ENCODE measurements around the gene NCKAP5L. TPM values are rescaled to one million over a fixed set of nuclear protein-coding genes. Genes with fewer than 3 reads are reported as not detected.

NCKAP5L gene
- total and polyA plus RNA-seq, 2 donors from 2014 or later = 7.2 to 20.6 TPM

DNA sequence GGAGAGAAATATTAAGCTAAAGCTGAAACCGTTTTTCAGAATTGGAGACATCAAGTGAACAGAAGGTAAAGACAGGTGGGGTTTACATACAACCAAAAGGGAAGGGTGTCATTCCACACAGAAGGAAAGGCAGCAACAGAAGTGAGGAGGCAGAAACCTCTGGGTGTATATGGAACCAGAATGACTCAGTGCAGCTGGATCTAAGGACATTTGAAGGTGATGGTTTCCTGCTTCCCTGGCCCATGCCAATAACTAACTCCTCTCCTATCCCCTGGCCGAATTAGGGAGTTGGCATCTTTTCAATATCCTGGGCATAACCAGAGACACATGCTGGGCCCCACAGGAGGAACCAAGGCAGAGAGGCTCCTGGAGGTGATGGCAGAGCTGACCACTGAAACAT is 8.4 kb downstream of the NCKAP5L start:
- intact Hi-C loops (cut with DNase I) = loop anchor here (10.0 kb wide), 1 partner anchor 65 kb away; no protein-coding TSS in a partner anchor
- Histone ChIP-seq H3K4me3 (ENCODE audit: low read length in 3 of 3) (no peak overlapping the region), H3K9me3 (ENCODE audit: control insufficient read depth in 2 of 3, insufficient read depth in 1 of 3, low read length in 3 of 3) (no peaks in the 10 kb centered on the region), H3K27ac (ENCODE audit: low read depth in 2 of 2, low read length in 2 of 2) (no peak overlapping the region), H3K4me1 (ENCODE audit: control insufficient read depth in 2 of 3, insufficient read depth in 2 of 3, low read depth in 1 of 3, low read length in 3 of 3) (peaks cover 0 to 8% (median 0%) of the 10 kb centered on the region in 3 donors), H3K9ac (ENCODE audit: low read length in 3 of 3) (no peak overlapping the region), H3K27me3 (ENCODE audit: control insufficient read depth, insufficient read depth, low read length) (no peaks in the 10 kb centered on the region), H3K36me3 (ENCODE audit: control insufficient read depth in 2 of 3, insufficient read depth in 3 of 3, low read length in 3 of 3) (no peaks in the 10 kb centered on the region)
- no peak for TF ChIP-seq CTCF (IDR thresholded peaks at IDR 0.05; ENCODE audit: borderline replicate concordance, extremely low read depth, insufficient read depth)
- DNase-seq (no peak), FAIRE-seq (no peak)

DNA sequence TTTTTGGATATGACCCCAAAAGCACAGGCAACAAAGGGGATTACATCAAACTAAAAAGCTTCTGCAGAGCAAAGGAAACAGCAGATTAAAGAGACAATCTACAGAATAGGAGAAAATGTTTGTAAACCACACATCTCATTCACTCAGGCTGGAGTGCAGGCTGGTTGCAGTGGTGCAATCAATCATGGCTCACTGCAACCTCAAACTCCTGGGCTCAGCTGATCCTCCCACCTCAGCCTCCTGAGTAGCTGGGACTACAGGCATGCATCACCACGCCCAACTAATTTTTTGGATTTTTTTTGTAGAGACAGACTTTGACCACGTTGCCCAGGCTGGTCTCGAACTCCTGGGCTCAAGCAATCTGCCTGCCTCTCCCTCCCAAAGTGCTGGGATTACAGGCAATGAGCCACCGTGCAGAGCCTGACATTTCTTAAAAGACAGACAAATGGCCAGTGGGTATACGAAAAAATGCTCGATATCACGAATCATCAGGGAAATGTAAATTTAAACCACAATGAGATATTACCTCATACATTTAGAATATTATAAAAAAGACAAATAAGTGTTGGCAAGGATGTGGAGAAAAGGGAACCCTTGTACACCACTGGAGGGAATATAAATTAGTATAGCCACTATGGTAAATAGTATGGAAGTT is 9.8 kb downstream of the NCKAP5L start:
- Histone ChIP-seq H3K27ac (ENCODE audit: low read depth in 2 of 2, low read length in 2 of 2) (no peak overlapping the region), H3K4me1 (ENCODE audit: control insufficient read depth in 2 of 3, insufficient read depth in 2 of 3, low read depth in 1 of 3, low read length in 3 of 3) (peaks cover 0 to 8% (median 0%) of the 10 kb centered on the region in 3 donors), H3K27me3 (ENCODE audit: control insufficient read depth, insufficient read depth, low read length) (no peaks in the 10 kb centered on the region), H3K9me3 (ENCODE audit: control insufficient read depth in 2 of 3, insufficient read depth in 1 of 3, low read length in 3 of 3) (no peaks in the 10 kb centered on the region), H3K4me3 (ENCODE audit: low read length in 3 of 3) (no peak overlapping the region), H3K36me3 (ENCODE audit: control insufficient read depth in 2 of 3, insufficient read depth in 3 of 3, low read length in 3 of 3) (no peaks in the 10 kb centered on the region), H3K9ac (ENCODE audit: low read length in 3 of 3) (no peak overlapping the region)
- no peak for FAIRE-seq
- no peak for DNase-seq
- intact Hi-C loops (cut with DNase I) = no loop called here
- TF ChIP-seq CTCF (IDR thresholded peaks at IDR 0.05; ENCODE audit: borderline replicate concordance, extremely low read depth, insufficient read depth) = no peak

- FAIRE-seq = no peak
- DNase-seq = no peak
- H3K27ac ChIP-seq (ENCODE audit: low read depth in 2 of 2, low read length in 2 of 2) = no peak overlapping the region
- peaks cover 0 to 5% (median 3%) of the 10 kb centered on the region in 3 donors for H3K4me1 ChIP-seq (ENCODE audit: control insufficient read depth in 2 of 3, insufficient read depth in 2 of 3, low read depth in 1 of 3, low read length in 3 of 3)
- H3K4me3 ChIP-seq (ENCODE audit: low read length in 3 of 3) = no peak overlapping the region
- no peak for TF ChIP-seq CTCF (IDR thresholded peaks at IDR 0.05; ENCODE audit: borderline replicate concordance, extremely low read depth, insufficient read depth)
- intact Hi-C loops (cut with DNase I) = no loop called here
- H3K9ac ChIP-seq (ENCODE audit: low read length in 3 of 3) = no peak overlapping the region
- H3K9me3 ChIP-seq (ENCODE audit: control insufficient read depth in 2 of 3, insufficient read depth in 1 of 3, low read length in 3 of 3) = no peaks in the 10 kb centered on the region
- no peaks in the 10 kb centered on the region for H3K27me3 ChIP-seq (ENCODE audit: control insufficient read depth, insufficient read depth, low read length)
- no peaks in the 10 kb centered on the region for H3K36me3 ChIP-seq (ENCODE audit: control insufficient read depth in 2 of 3, insufficient read depth in 3 of 3, low read length in 3 of 3)
These were observed 15.1 kb downstream of the NCKAP5L start for GRCh38 chr12:49813131-49813530.
